Astrocyte (in vitro differentiated cells and primary cell): ENCODE data around the gene STUM.

Source experiments
- EZH2 ChIP-seq: IDR thresholded peaks from 2 replicates; pipeline ENCODE4 v1.6.1; 2012; ENCODE audit warnings: mild to moderate bottlenecking, low read length, inconsistent platforms; ENCODE audit not compliant: insufficient read depth
- TF ChIP-seq, protein P1 (sequence below): IDR thresholded peaks from 2 replicates; pipeline ENCODE4 v1.5.1; 2011; ENCODE audit warnings: low read depth, mild to moderate bottlenecking, inconsistent platforms, low read length, moderate library complexity; ENCODE audit not compliant: insufficient read depth

DNA sequence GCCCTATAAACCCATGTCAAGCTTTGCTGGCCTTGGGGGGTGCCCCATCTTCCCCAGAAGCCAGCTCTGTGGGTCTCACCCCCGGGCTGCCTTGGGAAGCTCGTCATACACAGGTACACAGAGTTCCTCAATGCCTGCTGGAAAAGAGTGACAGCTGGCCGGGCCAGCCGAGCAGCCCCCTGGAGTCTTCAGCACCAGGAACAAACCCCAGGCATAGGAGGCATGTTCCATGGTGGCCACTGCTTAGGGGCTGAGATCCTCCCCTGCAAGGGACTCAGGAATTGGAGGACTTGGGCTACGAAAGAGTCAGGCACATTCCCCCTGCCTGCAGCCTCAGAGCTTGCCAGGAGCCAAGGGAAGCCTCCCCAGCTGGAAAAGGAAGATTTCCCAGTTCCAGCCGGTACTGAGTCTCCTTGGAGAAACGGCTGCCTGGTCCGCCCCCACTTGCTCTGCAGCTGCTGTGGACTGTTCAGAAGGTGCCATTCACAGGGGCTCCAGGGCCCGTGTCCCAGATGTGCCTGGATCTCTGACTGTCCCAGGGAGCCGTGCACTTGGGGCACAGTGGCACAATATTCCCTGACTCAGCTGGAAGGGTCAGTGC is 89.5 kb downstream of the STUM start:
- TF ChIP-seq, protein P1, sequence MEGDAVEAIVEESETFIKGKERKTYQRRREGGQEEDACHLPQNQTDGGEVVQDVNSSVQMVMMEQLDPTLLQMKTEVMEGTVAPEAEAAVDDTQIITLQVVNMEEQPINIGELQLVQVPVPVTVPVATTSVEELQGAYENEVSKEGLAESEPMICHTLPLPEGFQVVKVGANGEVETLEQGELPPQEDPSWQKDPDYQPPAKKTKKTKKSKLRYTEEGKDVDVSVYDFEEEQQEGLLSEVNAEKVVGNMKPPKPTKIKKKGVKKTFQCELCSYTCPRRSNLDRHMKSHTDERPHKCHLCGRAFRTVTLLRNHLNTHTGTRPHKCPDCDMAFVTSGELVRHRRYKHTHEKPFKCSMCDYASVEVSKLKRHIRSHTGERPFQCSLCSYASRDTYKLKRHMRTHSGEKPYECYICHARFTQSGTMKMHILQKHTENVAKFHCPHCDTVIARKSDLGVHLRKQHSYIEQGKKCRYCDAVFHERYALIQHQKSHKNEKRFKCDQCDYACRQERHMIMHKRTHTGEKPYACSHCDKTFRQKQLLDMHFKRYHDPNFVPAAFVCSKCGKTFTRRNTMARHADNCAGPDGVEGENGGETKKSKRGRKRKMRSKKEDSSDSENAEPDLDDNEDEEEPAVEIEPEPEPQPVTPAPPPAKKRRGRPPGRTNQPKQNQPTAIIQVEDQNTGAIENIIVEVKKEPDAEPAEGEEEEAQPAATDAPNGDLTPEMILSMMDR, result no peak
- TF ChIP-seq EZH2, result no peak
